Stomach (tissue), 9 donors: Measurements from ENCODE around the gene ADAMTS16. TPM values are rescaled to one million over a fixed set of nuclear protein-coding genes. Genes with fewer than 3 reads are reported as not detected.

Source experiments
- DNase-seq, 2 donors: peaks; one replicate each; pipeline versions ENCODE4 v3.0.0 to v3.0.0-alpha.2; 2013 to 2019
- H3K27ac ChIP-seq, 5 donors: fragments of 200-600 bp in 4 of 5; sonication (generic) in 4 of 5; one replicate each; pipeline ENCODE4 v1.5.1; 2013 to 2019; ENCODE audit warnings: mild to moderate bottlenecking in 1 of 5, moderate library complexity in 1 of 5
- H3K27me3 ChIP-seq, 3 donors: fragments of 200-600 bp; sonication (generic); one replicate each; pipeline ENCODE4 v1.5.1; 2017 to 2019; ENCODE audit warnings: mixed run types in 1 of 3
- H3K36me3 ChIP-seq, 4 donors: fragments of 200-600 bp; sonication (generic); 1 replicate in 3 of 4; 2 replicates in 1 of 4; pipeline ENCODE4 v1.5.1; 2016 to 2019
- H3K4me1 ChIP-seq, 4 donors: fragments of 200-600 bp; sonication (generic); one replicate each; pipeline ENCODE4 v1.5.1; 2016 to 2019
- H3K4me3 ChIP-seq, 4 donors: fragments of 200-600 bp; sonication (generic) in 3 of 4; one replicate each; pipeline ENCODE4 v1.5.1; 2016 to 2019; ENCODE audit warnings: mild to moderate bottlenecking in 1 of 4
- H3K9me3 ChIP-seq, 4 donors: fragments of 200-600 bp; sonication (generic); one replicate each; pipeline ENCODE4 v1.5.1; 2016 to 2019
- CTCF ChIP-seq, 7 experiments: fragments of 450-650 bp in 4 of 7; fragments of 200-600 bp in 3 of 7; sonication (generic) in 3 of 7; IDR thresholded peaks; one replicate each; pipeline ENCODE4 v1.5.1; 2016 to 2019; ENCODE audit warnings: antibody characterized with exemption in 7 of 7, control low read depth in 2 of 7, mild to moderate bottlenecking in 1 of 7
- EP300 ChIP-seq: sonication (generic); formaldehyde crosslinking; IDR thresholded peaks from one replicate; pipeline ENCODE4 v1.6.1; 2017; ENCODE audit warnings: antibody characterized with exemption
- POLR2A ChIP-seq, 4 donors: fragments of 450-650 bp; IDR thresholded peaks; one replicate each; pipeline ENCODE4 v1.6.1; 2016; ENCODE audit warnings: antibody characterized with exemption in 4 of 4, control low read depth in 2 of 4, mild to moderate bottlenecking in 1 of 4, moderate library complexity in 1 of 4
- POLR2AphosphoS5 ChIP-seq, 3 donors: sonication (generic); formaldehyde crosslinking; IDR thresholded peaks; one replicate each; pipeline ENCODE4 v1.6.1; 2016; ENCODE audit warnings: antibody characterized with exemption in 3 of 3
- WGBS, 5 donors: extraction: QIAGEN DNeasy Blood & Tissue Kit in 3 of 5; methylation state at CpG; one replicate each; pipeline versions ENCODE4 v1.1.5 to v1.1.7; 2013 to 2018; 5-methylcytosine and 5-hydroxymethylcytosine counted together
- intact Hi-C: fragments of 100-400 bp; cut with DNase I; formaldehyde crosslinking; loops from one replicate; pipeline ENCODE4 v1.15.1; 2023; ENCODE audit warnings: low total_unique reads
- polyA plus RNA-seq, 3 donors: library from polyadenylated mRNA; stranded (reverse); fragments of 200-250 nt; gene quantifications; one replicate each; pipeline ENCODE4 v1.2.3, GENCODE V29; 2013
- total RNA-seq, 5 donors: library from RNA; depleted of rRNA; stranded (reverse); fragments of >200 nt; gene quantifications; one replicate each; pipeline versions ENCODE4 v1.1.0 to v1.2.3, GENCODE V29; 2014 to 2016
- donor health status: healthy with polysubstance abuse.
- donor health status: Bipolar disorder and iron deficiency.
- donor health status: healthy.

The ADAMTS16 gene
- total and polyA plus RNA-seq, 8 donors, result 0.29 to 12.7 TPM; not detected in 6

DNA sequence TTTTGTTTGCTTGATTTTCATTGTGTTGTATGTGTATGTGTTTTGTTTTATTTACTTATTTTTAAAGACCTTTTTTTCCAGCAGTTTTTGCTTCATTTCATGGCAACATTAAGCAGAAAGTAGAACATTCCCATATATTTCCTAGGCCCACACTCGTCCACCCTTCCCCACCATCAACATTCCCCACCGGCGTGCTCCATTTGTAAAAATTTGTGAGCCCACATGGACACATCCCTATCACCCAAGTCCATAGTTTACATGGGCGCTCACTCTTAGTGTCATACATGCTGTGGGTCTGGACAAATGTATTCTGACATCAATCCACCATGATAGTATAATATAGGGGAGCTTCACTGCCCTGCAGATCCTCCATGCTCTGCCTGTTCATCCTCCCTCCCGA lies 133.8 kb downstream of the ADAMTS16 start:
- H3K36me3 ChIP-seq, result no peaks in the 10 kb centered on the region
- no peak for TF ChIP-seq CTCF (IDR thresholded peaks at IDR 0.05)
- TF ChIP-seq POLR2A (IDR thresholded peaks at IDR 0.05), result no peak
- TF ChIP-seq POLR2AphosphoS5 (IDR thresholded peaks at IDR 0.05), result no peak
- TF ChIP-seq EP300, result no peak
- intact Hi-C loops, result no loop called here
- WGBS, 5 donors, result 80 to 96% (median 93%) methylated on average over 5 of the region's 5 CpGs
- no peaks in the 10 kb centered on the region for H3K9me3 ChIP-seq
- no peaks in the 10 kb centered on the region for H3K27me3 ChIP-seq
- no peak overlapping the region for H3K4me3 ChIP-seq
- DNase-seq, result no peak
- peaks cover 3 to 15% (median 12%) of the 10 kb centered on the region in 4 donors for H3K4me1 ChIP-seq
- H3K27ac ChIP-seq, result no peak overlapping the region

GRCh38 chr5:5275211-5275610 lies 135.1 kb downstream of the ADAMTS16 start:
- 39 to 50% (median 43%) methylated on average over 1 of the region's 1 CpG for WGBS, 5 donors
- no peak for TF ChIP-seq EP300
- no peak for TF ChIP-seq POLR2AphosphoS5 (IDR thresholded peaks at IDR 0.05)
- TF ChIP-seq CTCF (IDR thresholded peaks at IDR 0.05), result no peak
- TF ChIP-seq POLR2A (IDR thresholded peaks at IDR 0.05), result no peak
- Histone ChIP-seq H3K9me3 (no peaks in the 10 kb centered on the region), H3K27ac (no peak overlapping the region), H3K4me3 (no peak overlapping the region), H3K4me1 (peaks cover 3 to 15% (median 12%) of the 10 kb centered on the region in 4 donors), H3K36me3 (no peaks in the 10 kb centered on the region), H3K27me3 (no peaks in the 10 kb centered on the region)
- intact Hi-C loops, result no loop called here
- no peak for DNase-seq

- H3K9me3 ChIP-seq, result no peaks in the 10 kb centered on the region
- intact Hi-C loops, result no loop called here
- no peak overlapping the region for H3K27ac ChIP-seq
- 86 to 93% (median 89%) methylated on average over 8 of the region's 8 CpGs for WGBS, 5 donors
- no peaks in the 10 kb centered on the region for H3K36me3 ChIP-seq
- no peaks in the 10 kb centered on the region for H3K27me3 ChIP-seq
- TF ChIP-seq EP300, result no peak
- no peak for TF ChIP-seq POLR2AphosphoS5 (IDR thresholded peaks at IDR 0.05)
- no peak for TF ChIP-seq POLR2A (IDR thresholded peaks at IDR 0.05)
- no peak for TF ChIP-seq CTCF (IDR thresholded peaks at IDR 0.05)
- peaks cover 3 to 7% (median 6%) of the 10 kb centered on the region in 4 donors for H3K4me1 ChIP-seq
- no peak for DNase-seq
- no peak overlapping the region for H3K4me3 ChIP-seq
Measured at GRCh38 chr5:5276430-5276829, 136.3 kb downstream of the ADAMTS16 start.

- Histone ChIP-seq H3K9me3 (no peaks in the 10 kb centered on the region), H3K4me3 (no peak overlapping the region), H3K27ac (no peak overlapping the region), H3K36me3 (no peaks in the 10 kb centered on the region), H3K27me3 (no peaks in the 10 kb centered on the region), H3K4me1 (peaks cover 0 to 1% (median under 1%) of the 10 kb centered on the region in 4 donors)
- WGBS, 5 donors, result 78 to 93% (median 83%) methylated on average over 12 of the region's 12 CpGs
- TF ChIP-seq POLR2A (IDR thresholded peaks at IDR 0.05), result no peak
- TF ChIP-seq CTCF (IDR thresholded peaks at IDR 0.05), result no peak
- no peak for TF ChIP-seq EP300
- TF ChIP-seq POLR2AphosphoS5 (IDR thresholded peaks at IDR 0.05), result no peak
- DNase-seq, result no peak
- intact Hi-C loops, result no loop called here
Measured at GRCh38 chr5:5276951-5277517, 136.9 kb downstream of the ADAMTS16 start.
